NCI-H1436 treated with DMSO at 0.1 percent for 48 hours (cell line): ENCODE measurements around the gene RHOBTB3.

Experiments
- DNase-seq: peaks from one replicate; lab custom pipeline; 2025; lab: John Stamatoyannopoulos, UW

The RHOBTB3 gene

GRCh38 chr5:95768731-95769130 is 37.6 kb downstream of the RHOBTB3 start:
- DNase-seq: no peak

DNA sequence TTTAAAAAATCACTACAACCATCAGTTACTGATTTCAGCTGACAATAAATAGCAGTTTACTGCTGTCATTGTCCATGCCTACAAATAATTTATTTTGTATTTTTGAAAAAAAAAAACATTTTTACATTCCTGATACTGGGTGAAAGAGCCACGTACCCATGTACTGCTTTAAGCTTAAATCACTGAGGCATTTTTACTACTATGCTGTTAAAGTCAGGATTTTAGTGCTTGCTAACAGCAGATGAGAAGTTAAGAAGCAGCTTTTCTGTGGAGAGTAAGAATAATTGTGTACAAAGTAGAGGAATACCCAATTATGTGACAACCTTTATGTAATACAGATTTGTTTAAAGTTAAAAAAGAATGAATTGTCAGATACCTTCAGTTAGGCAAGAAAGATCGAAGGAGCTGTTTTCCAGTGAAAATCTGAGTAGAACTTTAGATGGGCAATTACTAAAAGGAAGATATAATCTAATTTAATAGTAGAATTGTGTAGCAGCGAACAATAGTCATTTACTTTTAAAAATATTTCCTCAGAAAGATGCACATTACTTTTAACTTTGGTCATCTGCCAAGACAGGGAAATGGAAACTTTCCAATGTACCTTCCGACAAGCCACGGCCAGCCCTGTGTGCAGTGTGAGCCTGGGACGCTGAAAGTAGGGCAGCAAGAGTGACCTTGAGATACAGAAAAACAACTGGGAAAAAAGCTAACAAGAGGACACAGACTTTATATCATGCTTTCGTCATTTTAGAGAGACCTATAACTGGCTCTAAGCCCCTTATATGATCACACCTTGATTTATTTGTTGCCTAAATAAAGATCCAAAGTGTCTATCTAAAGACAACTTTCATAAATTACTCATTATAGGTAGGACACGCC is 39.9 kb downstream of the RHOBTB3 start:
- DNase-seq: no peak

DNA sequence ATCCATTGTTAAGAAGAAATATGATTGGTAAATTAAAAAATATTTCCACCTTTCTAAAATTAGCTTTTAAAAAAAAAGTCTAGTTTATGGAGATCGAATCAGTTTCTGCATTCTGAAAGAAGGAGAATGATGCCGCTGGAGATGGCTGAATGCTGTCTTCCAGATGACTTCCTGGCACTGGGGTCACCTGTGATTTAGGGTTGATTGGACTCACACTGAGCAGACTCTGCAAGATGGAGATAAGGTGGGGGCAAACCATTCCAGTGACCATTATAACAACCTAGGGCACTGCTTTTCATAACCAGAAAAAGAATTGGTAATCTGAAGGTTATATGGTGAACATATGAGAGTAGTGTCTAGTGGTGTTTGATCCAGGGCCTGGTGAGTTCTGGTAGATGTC is 40.8 kb downstream of the RHOBTB3 start:
- no peak for DNase-seq

- DNase-seq: no peak
Observed at GRCh38 chr5:95773335-95774059, 42.4 kb downstream of the RHOBTB3 start.

DNA sequence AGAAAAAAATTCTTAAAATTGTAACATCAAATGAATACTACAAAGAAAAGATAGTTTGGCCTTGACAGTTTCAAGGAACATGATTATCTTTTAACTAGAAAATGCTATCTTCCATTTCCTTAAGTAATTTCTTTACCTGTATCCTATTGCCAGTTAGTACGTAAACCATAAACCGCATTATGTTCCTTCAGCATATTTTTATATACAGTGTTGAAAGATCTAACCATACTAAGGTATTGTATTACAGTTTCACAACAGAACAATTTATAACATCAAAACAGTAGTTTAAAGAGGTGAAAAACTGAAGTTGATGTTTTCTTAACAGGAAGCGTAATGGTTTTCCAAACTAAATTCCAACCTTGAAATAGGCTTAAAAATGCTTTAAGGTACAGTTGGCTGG is 46.3 kb downstream of the RHOBTB3 start:
- no peak for DNase-seq

DNA sequence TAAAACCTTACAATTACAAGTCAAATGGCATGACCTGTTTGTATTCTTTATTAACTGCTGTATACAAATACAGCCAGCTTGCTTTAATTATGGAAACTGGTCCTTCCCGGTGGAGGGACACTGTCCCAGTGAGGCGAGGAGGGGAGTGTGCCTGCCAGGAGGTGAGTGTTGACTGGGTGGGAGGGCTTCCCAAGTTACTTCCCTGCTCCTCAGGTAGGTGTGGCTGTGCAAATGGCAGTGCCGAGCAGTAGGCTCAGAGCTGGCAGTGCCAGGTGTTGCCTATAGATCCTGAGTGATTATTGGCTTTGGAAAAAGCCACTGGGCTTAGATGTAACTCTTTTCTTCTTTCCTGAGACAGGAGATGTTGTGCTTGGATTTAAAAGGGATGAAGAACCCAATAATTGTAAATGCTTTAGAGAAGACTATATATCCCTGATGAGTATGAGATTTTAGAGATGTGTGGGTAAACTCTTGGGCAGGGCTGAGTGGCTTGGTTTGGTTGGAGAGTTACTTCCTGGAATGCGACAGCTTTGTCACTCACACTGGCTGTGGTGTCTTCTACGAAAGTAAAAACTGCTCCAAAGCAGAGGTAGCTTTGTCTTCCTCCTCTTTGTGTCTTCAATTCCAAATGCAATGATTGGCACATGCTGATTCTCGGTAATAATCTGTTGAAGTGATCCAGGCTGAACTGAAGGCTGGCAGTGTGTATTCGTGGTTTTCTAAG is 47.7 kb downstream of the RHOBTB3 start:
- no peak for DNase-seq

GRCh38 chr5:95779611-95780010 is 48.5 kb downstream of the RHOBTB3 start:
- DNase-seq: no peak

GRCh38 chr5:95780597-95780996 is 49.5 kb downstream of the RHOBTB3 start:
- no peak for DNase-seq

- peak; percentile 21 for DNase-seq
Observed at GRCh38 chr5:95781101-95781583, 50.0 kb downstream of the RHOBTB3 start.

- no peak for DNase-seq
Observed at GRCh38 chr5:95782181-95782580, 51.0 kb downstream of the RHOBTB3 start.

GRCh38 chr5:95783661-95784060 is 52.5 kb downstream of the RHOBTB3 start:
- DNase-seq: no peak

DNA sequence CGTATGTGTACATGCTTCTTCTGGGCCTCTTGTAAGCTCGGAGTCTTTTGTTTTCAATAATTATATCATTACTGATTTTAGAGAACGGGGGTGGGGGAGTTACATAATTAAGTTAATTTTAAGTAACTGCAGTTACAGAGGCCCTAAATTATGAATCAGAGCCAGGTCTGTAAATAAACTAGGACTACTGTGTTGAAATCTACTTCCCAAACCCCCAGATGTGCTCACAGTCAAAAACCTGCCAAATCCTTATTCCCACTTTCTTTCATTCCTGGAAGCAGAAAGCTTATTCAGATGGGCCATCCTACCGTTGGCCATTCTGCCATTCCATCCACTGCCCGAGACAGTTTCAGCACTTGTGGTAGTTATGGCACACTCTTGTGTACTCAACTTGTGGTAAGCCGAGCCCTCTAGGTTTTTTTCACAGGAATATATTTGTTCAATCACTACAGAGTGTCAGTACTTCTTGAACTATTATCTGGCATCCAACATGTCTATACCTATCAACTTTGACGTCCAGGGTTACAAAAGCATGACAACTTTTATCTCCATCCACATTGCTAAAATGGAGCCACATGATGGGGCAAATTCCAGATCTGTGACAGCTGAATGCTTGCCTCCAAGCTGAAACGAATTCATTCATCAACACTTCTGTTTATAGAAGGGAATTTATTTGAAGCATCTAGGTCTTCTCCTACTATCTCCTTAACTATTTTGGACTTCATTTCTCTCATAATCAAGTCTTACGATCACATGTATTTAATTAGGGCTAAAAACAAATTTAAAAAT is 53.6 kb downstream of the RHOBTB3 start:
- DNase-seq: no peak

DNA sequence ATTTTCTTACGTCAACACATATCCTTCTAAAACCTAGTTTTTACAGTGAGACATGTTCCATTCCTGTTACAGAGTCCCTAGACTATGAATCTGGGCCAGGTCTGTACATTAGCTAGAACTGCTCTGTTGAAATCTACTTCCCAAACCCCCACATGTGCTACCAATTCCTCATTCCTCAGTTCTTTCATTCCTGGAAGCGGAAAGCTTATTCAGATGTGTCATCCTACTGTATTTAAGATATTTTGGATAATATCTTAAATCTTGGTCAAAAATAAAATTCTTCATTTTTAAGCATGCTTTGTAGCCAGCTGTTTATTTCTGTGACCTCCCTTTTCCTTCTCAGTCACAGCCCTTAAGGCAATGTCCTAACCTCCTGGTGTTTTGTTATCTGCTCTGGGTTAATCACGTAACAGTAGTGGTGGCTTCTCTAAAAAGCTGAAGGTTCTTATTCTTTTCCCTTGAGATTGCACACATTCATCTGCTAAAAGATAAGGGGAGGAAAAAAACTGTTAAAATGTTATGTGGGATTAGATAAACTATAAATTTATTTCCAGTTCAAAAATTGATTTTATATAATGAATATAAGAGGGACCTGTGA is 55.8 kb downstream of the RHOBTB3 start:
- no peak for DNase-seq

GRCh38 chr5:95788493-95788892 is 57.4 kb downstream of the RHOBTB3 start:
- DNase-seq: no peak

GRCh38 chr5:95791751-95792150 is 60.6 kb downstream of the RHOBTB3 start:
- no peak for DNase-seq

GRCh38 chr5:95794070-95794516 is 63.0 kb downstream of the RHOBTB3 start:
- no peak for DNase-seq

DNA sequence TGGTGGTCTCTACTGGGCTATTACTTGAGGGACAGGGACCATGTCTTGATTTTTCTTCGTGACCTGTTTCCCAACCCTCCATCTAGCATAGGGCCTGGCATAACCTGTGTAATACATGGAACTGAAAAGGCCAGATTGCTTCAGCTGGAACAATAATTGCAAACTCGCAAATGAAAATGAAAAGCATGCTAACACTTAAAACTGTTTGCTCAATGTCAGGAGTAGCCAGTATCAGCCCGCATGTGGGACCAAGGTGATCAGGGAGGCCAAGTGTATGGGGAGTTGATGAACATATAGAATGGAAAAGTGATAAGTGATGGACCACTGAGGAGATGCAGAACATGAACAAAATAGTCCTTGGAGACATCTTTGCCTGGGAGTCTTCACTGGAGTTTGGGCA is 66.2 kb downstream of the RHOBTB3 start:
- DNase-seq: no peak

DNA sequence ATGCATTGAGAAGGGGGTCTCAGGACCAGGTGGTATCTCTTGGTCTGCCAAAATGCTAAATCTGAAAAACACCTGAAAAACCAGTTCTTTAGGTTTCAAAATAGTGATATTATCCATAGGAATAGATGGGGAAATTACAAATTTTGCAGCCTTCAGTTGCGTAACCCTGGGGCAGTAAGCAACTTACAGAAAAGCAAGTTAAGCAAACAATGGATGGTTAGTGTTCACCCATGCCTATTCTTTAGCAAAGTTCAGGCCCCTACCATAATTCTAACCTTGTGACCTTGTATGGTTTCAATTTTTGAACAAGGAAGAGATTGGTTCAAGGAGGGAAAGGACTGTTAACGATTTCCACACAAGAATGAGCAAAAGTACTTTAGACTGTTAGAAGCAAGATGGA is 66.9 kb downstream of the RHOBTB3 start:
- no peak for DNase-seq

DNA sequence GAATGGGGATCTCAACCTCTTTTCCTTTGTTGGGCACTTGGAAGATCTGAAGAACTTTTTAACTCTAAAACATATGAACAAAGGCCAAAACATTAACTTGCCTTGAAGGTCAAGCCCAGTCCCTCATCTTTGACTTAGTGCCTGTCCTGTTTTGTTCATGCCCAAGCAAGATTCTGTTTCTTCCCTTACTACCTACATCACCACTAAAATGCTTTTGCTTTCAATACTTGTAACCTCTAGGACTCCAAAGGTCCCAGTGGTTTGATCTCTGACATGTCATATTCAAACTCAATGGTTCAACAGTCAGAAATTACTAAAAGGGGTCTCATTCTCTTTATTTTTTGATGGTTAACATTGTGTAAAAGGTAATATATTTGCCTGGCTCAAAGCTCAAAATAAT is 67.4 kb downstream of the RHOBTB3 start:
- DNase-seq: no peak

GRCh38 chr5:95799191-95799835 is 68.2 kb downstream of the RHOBTB3 start:
- DNase-seq: no peak

DNA sequence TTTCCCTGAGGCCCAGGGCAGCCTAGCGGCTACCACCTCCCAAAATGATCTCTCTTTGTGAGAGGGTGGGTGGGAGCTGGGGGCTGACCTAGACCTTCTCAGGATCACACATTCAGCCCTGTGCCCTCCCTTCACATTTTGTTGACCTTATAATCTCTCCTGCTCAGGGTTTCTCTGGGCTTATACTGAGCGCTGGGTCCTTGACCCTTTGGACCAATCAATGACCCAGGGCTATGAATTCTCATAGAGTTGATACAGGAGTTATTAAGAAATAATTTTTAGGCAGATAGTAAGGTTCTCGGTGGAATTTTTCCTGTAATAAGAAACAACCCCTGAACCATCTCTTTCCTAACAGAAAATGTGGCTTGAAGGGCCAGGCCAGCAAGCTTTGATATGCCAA is 69.4 kb downstream of the RHOBTB3 start:
- DNase-seq: no peak
